B cell (primary cell): ENCODE data around the gene DPP10. TPM values are rescaled to one million over a fixed set of nuclear protein-coding genes. Genes with fewer than 3 reads are reported as not detected.

Source experiments
- ATAC-seq: fragments of 200-7000 bp; cut with Tn5 transposase; one replicate; pipeline ENCODE4 v1.10.0; 2021; ENCODE audit warnings: low read depth, mild to moderate bottlenecking, moderate number of reproducible peaks, moderate library complexity
- CTCF ChIA-PET: fragments of 350-600 bp; sonication (Branson Sonifier 250); formaldehyde crosslinking; loops from one replicate; lab custom pipeline; 2021; ENCODE audit warnings: antibody characterized with exemption, inconsistent platforms; lab: Charles Lee
- POLR2A ChIA-PET: fragments of 350-600 bp; sonication (Branson Sonifier 250); formaldehyde crosslinking; loops from one replicate; lab custom pipeline; 2021; ENCODE audit warnings: antibody characterized with exemption; lab: Charles Lee
- DNase-seq: peaks from one replicate; pipeline ENCODE4 v3.0.0; 2013
- H2AFZ ChIP-seq: 2 replicates; pipeline ENCODE4 v1.6.1; 2012; ENCODE audit warnings: mild to moderate bottlenecking, low read depth, low read length; ENCODE audit not compliant: insufficient read depth, poor library complexity, severe bottlenecking
- H3K27ac ChIP-seq, 2 donors: 1 replicate in 1 of 2; 2 replicates in 1 of 2; pipeline ENCODE4 v1.5.1; 2012 to 2013; ENCODE audit warnings: low read length in 2 of 2, mild to moderate bottlenecking in 2 of 2, moderate library complexity in 1 of 2
- H3K27me3 ChIP-seq, 4 experiments: fragments of 200-600 bp in 1 of 4; sonication (generic) in 1 of 4; replicated peaks in 1 of 4; 1 replicate in 2 of 4; 2 replicates in 2 of 4; pipeline versions ENCODE4 v1.6.1 to v1.7.0; 2013 to 2016; ENCODE audit warnings: low read length in 3 of 4, mild to moderate bottlenecking in 2 of 4, mixed read lengths in 1 of 4, moderate library complexity in 1 of 4; ENCODE audit not compliant: insufficient read depth in 4 of 4, control insufficient read depth in 3 of 4; ENCODE audit errors: control extremely low read depth in 1 of 4
- H3K36me3 ChIP-seq, 2 experiments: replicated peaks in 1 of 2; 1 replicate in 1 of 2; 2 replicates in 1 of 2; pipeline versions ENCODE4 v1.6.1 to v1.7.1; 2013; ENCODE audit warnings: low read length in 1 of 2; ENCODE audit not compliant: insufficient read depth in 2 of 2, control insufficient read depth in 1 of 2; ENCODE audit errors: control extremely low read depth in 1 of 2, extremely low read depth in 1 of 2
- H3K4me1 ChIP-seq, 2 donors: fragments of 200-600 bp in 1 of 2; sonication (generic) in 1 of 2; 1 replicate in 1 of 2; 2 replicates in 1 of 2; pipeline versions ENCODE4 v1.5.1 to v1.6.1; 2013 to 2017; ENCODE audit warnings: low read length in 2 of 2; ENCODE audit not compliant: control insufficient read depth in 2 of 2, insufficient read depth in 2 of 2
- H3K4me2 ChIP-seq: replicated peaks from 2 replicates; pipeline ENCODE3; 2012; ENCODE audit warnings: mild to moderate bottlenecking, low read depth, low read length; ENCODE audit not compliant: poor library complexity, severe bottlenecking
- H3K4me3 ChIP-seq, 5 experiments: fragments of 200-600 bp in 1 of 5; sonication (generic) in 1 of 5; 1 replicate in 3 of 5; 2 replicates in 2 of 5; pipeline versions ENCODE4 v1.5.1 to v1.7.0; 2011 to 2016; ENCODE audit warnings: low read length in 4 of 5, mild to moderate bottlenecking in 4 of 5, low read depth in 2 of 5, control low read depth in 1 of 5, moderate library complexity in 1 of 5; ENCODE audit not compliant: insufficient read depth in 1 of 5; ENCODE audit errors: control extremely low read depth in 1 of 5, extremely low read depth in 1 of 5
- H3K79me2 ChIP-seq: fragments of 200-600 bp; sonication (generic); one replicate; pipeline ENCODE4 v1.6.0; 2016; ENCODE audit warnings: low read length; ENCODE audit not compliant: control insufficient read depth, insufficient read depth
- H3K9ac ChIP-seq: fragments of 200-600 bp; sonication (generic); 2 replicates; pipeline ENCODE4 v1.6.1; 2017; ENCODE audit warnings: mild to moderate bottlenecking, low read length, moderate library complexity
- H3K9me3 ChIP-seq, 3 donors: one replicate each; pipeline versions ENCODE4 v1.6.1 to v1.7.1; 2013; ENCODE audit warnings: low read length in 2 of 3; ENCODE audit not compliant: control insufficient read depth in 2 of 3, insufficient read depth in 1 of 3; ENCODE audit errors: control extremely low read depth in 1 of 3
- H4K20me1 ChIP-seq: 2 replicates; pipeline ENCODE4 v1.6.0; 2012; ENCODE audit warnings: mild to moderate bottlenecking, low read length; ENCODE audit not compliant: insufficient read depth, control insufficient read depth, poor library complexity, severe bottlenecking
- H3K27ac Mint-ChIP-seq: one replicate; pipeline ENCODE4 v1.8.0; 2021; ENCODE audit warnings: mixed read lengths
- H3K27me3 Mint-ChIP-seq: one replicate; pipeline ENCODE4 v1.8.0; 2021; ENCODE audit warnings: mixed read lengths
- H3K4me1 Mint-ChIP-seq: one replicate; pipeline ENCODE4 v1.8.0; 2021; ENCODE audit warnings: mixed read lengths
- H3K4me3 Mint-ChIP-seq: one replicate; pipeline ENCODE4 v1.8.0; 2021; ENCODE audit warnings: mixed read lengths
- H3K9me3 Mint-ChIP-seq: one replicate; pipeline ENCODE4 v1.8.0; 2022; ENCODE audit warnings: mixed read lengths; ENCODE audit not compliant: insufficient read depth
- CTCF ChIP-seq: fragments of 200-600 bp; IDR thresholded peaks from one replicate; pipeline ENCODE4 v1.8.0; 2022; ENCODE audit warnings: antibody characterized with exemption, mild to moderate bottlenecking
- EZH2 ChIP-seq: IDR thresholded peaks from 2 replicates; pipeline ENCODE4 v1.6.1; 2012; ENCODE audit warnings: borderline replicate concordance, low read depth, mild to moderate bottlenecking, moderate library complexity, low read length; ENCODE audit not compliant: insufficient read depth, poor library complexity, severe bottlenecking
- WGBS: methylation state at CpG from one replicate; pipeline ENCODE4 v1.1.5; 2013; ENCODE audit warnings: missing lambda C conversion rate; ENCODE audit not compliant: insufficient coverage; 5-methylcytosine and 5-hydroxymethylcytosine counted together
- intact Hi-C: fragments of 100-400 bp; cut with micrococcal nuclease; formaldehyde crosslinking; loops from one replicate; pipeline ENCODE4 v1.10.0; 2022
- polyA plus RNA-seq: library from polyadenylated mRNA; depleted of rRNA; stranded (reverse); fragments of >200 nt; gene quantifications from 2 replicates; pipeline ENCODE4 v1.2.3, GENCODE V29; 2012
- total RNA-seq, 2 donors: library from RNA; stranded (reverse); fragments of 120-200 nt in 1 of 2; gene quantifications; 1 replicate in 1 of 2; 2 replicates in 1 of 2; pipeline versions ENCODE4 v1.2.3 to v1.2.4, GENCODE V29; 2013 to 2022

Gene DPP10
- total and polyA plus RNA-seq, 2 donors (not counting 1 experiment from before 2014, with no cell fraction given): not detected

GRCh38 chr2:115542331-115542730, 1099.9 kb downstream of the DPP10 start:
- CTCF ChIA-PET: no interaction called here
- TF ChIP-seq CTCF (no peak), EZH2 (no peak)
- Mint-ChIP-seq H3K9me3 (peaks cover 5% of the 10 kb centered on the region), H3K27ac (no peak overlapping the region), H3K4me1 (no peaks in the 10 kb centered on the region), H3K4me3 (no peak overlapping the region), H3K27me3 (no peaks in the 10 kb centered on the region)
- Histone ChIP-seq H3K4me1 (no peaks in the 10 kb centered on the region), H3K27ac (no peak overlapping the region), H2AFZ (no peak overlapping the region), H3K79me2 (no peaks in the 10 kb centered on the region), H4K20me1 (no peaks in the 10 kb centered on the region), H3K36me3 (no peaks in the 10 kb centered on the region), H3K9ac (no peak overlapping the region), H3K27me3 (no peaks in the 10 kb centered on the region), H3K4me2 (no peak overlapping the region), H3K4me3 (no peak overlapping the region), H3K9me3 (peaks cover 0 to under 1% (median 0%) of the 10 kb centered on the region in 3 donors)
- POLR2A ChIA-PET: no interaction called here
- no peak for DNase-seq
- ATAC-seq: no peak
- 29% methylated on average over 1 of the region's 1 CpG for WGBS
- intact Hi-C loops: no loop called here

- ChIA-PET CTCF (no interaction called here), POLR2A (no interaction called here)
- H3K4me3 Mint-ChIP-seq: no peak overlapping the region
- Histone ChIP-seq H2AFZ (no peak overlapping the region), H3K36me3 (no peaks in the 10 kb centered on the region), H3K4me2 (no peak overlapping the region), H3K9me3 (peaks cover 0 to 3% (median 0%) of the 10 kb centered on the region in 3 donors), H3K27ac (no peak overlapping the region), H3K4me3 (no peak overlapping the region), H3K9ac (no peak overlapping the region), H3K4me1 (no peaks in the 10 kb centered on the region), H4K20me1 (no peaks in the 10 kb centered on the region), H3K79me2 (no peaks in the 10 kb centered on the region), H3K27me3 (no peaks in the 10 kb centered on the region)
- H3K27ac Mint-ChIP-seq: no peak overlapping the region
- TF ChIP-seq EZH2 (no peak), CTCF (no peak)
- no peak for DNase-seq
- intact Hi-C loops: no loop called here
- no peaks in the 10 kb centered on the region for H3K4me1 Mint-ChIP-seq
- no peaks in the 10 kb centered on the region for H3K27me3 Mint-ChIP-seq
- H3K9me3 Mint-ChIP-seq: peaks cover 5% of the 10 kb centered on the region
- WGBS: 60% methylated on average over 1 of the region's 5 CpGs
- no peak for ATAC-seq
Observed at GRCh38 chr2:115543024-115543423, 1100.6 kb downstream of the DPP10 start.
